Common myeloid progenitor, CD34-positive (primary cell): ENCODE data around the gene PALM3.

Source experiments
- CTCF ChIA-PET: fragments of 350-600 bp; sonication (Branson Sonifier 250); formaldehyde crosslinking; loops from one replicate; lab custom pipeline; 2021; ENCODE audit warnings: antibody characterized with exemption; lab: Charles Lee
- POLR2A ChIA-PET: fragments of 350-600 bp; sonication (Branson Sonifier 250); formaldehyde crosslinking; loops from one replicate; lab custom pipeline; 2021; ENCODE audit warnings: antibody characterized with exemption; lab: Charles Lee
- DNase-seq, 3 donors: peaks; one replicate each; pipeline versions ENCODE4 v3.0.0 to v3.0.0-alpha.2; 2013
- H3K27ac ChIP-seq, 2 experiments: 1 replicate in 1 of 2; 2 replicates in 1 of 2; pipeline ENCODE4 v1.7.0; 2013; ENCODE audit warnings: inconsistent platforms in 2 of 2, low read length in 2 of 2, mild to moderate bottlenecking in 2 of 2, low read depth in 1 of 2, moderate library complexity in 1 of 2; ENCODE audit not compliant: severe bottlenecking in 2 of 2, insufficient read depth in 1 of 2, poor library complexity in 1 of 2
- H3K27me3 ChIP-seq, 5 experiments: replicated peaks in 2 of 5; 1 replicate in 3 of 5; 2 replicates in 2 of 5; pipeline versions ENCODE4 v1.6.1 to v1.7.0; 2013; ENCODE audit warnings: low read length in 4 of 5, mild to moderate bottlenecking in 2 of 5, moderate library complexity in 2 of 5, inconsistent platforms in 1 of 5; ENCODE audit not compliant: insufficient read depth in 5 of 5, control insufficient read depth in 4 of 5
- H3K36me3 ChIP-seq, 4 experiments: 1 replicate in 2 of 4; 2 replicates in 2 of 4; pipeline versions ENCODE4 v1.6.1 to v1.7.0; 2013; ENCODE audit warnings: low read length in 3 of 4, control low read depth in 1 of 4, mild to moderate bottlenecking in 1 of 4; ENCODE audit not compliant: control insufficient read depth in 4 of 4, insufficient read depth in 4 of 4
- H3K4me1 ChIP-seq, 4 experiments: 1 replicate in 3 of 4; 2 replicates in 1 of 4; pipeline versions ENCODE4 v1.6.1 to v1.7.1; 2013; ENCODE audit warnings: low read length in 3 of 4, mild to moderate bottlenecking in 3 of 4, control low read depth in 1 of 4, inconsistent platforms in 1 of 4, moderate library complexity in 1 of 4; ENCODE audit not compliant: control insufficient read depth in 4 of 4, insufficient read depth in 4 of 4; ENCODE audit errors: control extremely low read depth in 1 of 4
- H3K4me3 ChIP-seq, 7 experiments: 1 replicate in 4 of 7; 2 replicates in 3 of 7; pipeline versions ENCODE4 v1.5.1 to v1.7.0; 2013; ENCODE audit warnings: mild to moderate bottlenecking in 7 of 7, low read length in 6 of 7, moderate library complexity in 6 of 7, inconsistent platforms in 2 of 7, low read depth in 2 of 7, control low read depth in 1 of 7; ENCODE audit not compliant: insufficient read depth in 4 of 7, control insufficient read depth in 1 of 7; ENCODE audit errors: extremely low read depth in 1 of 7
- H3K9me3 ChIP-seq, 5 experiments: 1 replicate in 4 of 5; 2 replicates in 1 of 5; pipeline versions ENCODE4 v1.6.1 to v1.7.1; 2013; ENCODE audit warnings: low read length in 4 of 5, mild to moderate bottlenecking in 2 of 5, inconsistent platforms in 1 of 5, low read depth in 1 of 5, moderate library complexity in 1 of 5; ENCODE audit not compliant: control insufficient read depth in 4 of 5, insufficient read depth in 2 of 5; ENCODE audit errors: control extremely low read depth in 1 of 5
- WGBS: methylation state at CpG from one replicate; pipeline ENCODE4 v1.1.5; 2013; ENCODE audit not compliant: insufficient coverage; 5-methylcytosine and 5-hydroxymethylcytosine counted together

Gene PALM3

GRCh38 chr19:14081797-14082674 lies 20.2 kb upstream of the PALM3 start:
- WGBS = 36% methylated on average over 16 of the region's 24 CpGs
- Histone ChIP-seq H3K27ac (peak overlapping the region in 1 of 2 experiments; percentile 91), H3K4me1 (peaks cover 2 to 24% (median 20%) of the 10 kb centered on the region in 4 experiments), H3K27me3 (no peaks in the 10 kb centered on the region), H3K36me3 (peaks cover 0 to 4% (median 2%) of the 10 kb centered on the region in 4 experiments), H3K4me3 (peak overlapping the region; percentile 76 to 91 (median 83)), H3K9me3 (no peaks in the 10 kb centered on the region)
- peak in 2 of 3 donors; percentile 40 to 42 for DNase-seq
- POLR2A ChIA-PET = interaction anchor here (0.5 to 1.5 kb wide), 6 partner anchors 8 to 235 kb away, joined by 3 to 5 read pairs (median 3); no protein-coding TSS in a partner anchor
- CTCF ChIA-PET = interaction anchor here (1.4 to 3.4 kb wide), 6 partner anchors 7 to 200 kb away, joined by 3 to 12 read pairs (median 9); partner anchors contain the start of gene MISP3

DNA sequence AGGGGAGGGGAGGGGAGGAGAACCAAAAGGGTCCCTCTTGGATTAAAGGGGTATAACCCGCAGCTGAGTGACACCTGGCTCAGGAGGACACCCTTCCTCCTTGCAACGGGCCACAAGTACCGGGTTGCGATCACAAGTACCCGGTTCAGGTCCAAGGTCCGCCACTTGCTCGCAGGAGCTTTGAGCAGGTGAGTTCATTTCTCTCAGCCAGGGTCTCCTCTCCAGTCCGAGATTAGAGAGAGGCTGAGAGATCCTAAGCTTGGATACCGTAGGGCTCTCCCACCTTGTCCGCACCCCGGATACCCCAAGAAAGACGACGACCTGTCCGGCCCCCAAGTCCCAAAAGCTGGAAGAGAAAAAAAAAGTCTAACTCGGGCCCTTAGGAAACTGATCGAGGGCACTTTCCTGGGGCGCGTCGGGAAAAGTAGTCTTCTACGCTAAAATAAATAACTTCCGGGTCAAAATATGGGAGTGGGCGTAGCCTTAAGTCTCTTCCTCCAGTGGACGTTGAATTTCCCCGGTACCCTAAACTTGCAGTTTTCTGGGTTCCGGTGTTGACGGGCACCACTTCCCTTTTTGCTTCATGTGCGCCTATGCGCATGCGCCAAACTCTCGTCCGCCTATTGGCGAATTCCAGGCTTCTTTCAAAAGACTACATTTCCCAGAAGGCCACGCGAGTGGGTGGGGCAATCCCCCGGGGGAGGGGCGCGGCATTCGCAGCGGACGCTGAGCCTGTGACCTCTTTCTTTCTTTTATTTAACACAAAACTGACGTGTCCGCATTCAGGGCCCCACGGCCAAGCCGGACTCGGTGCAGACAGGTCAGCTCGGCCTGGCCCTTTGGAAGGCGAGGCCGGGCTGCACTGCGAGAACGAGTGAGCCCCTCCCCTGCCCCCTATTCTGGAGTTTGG lies 19.3 kb upstream of the PALM3 start:
- H3K9me3 ChIP-seq = no peaks in the 10 kb centered on the region
- ChIA-PET CTCF (interaction anchor here (0.6 to 3.4 kb wide), 8 partner anchors 8 to 218 kb away, joined by 3 to 11 read pairs (median 4); partner anchors contain the start of gene MISP3), POLR2A (interaction anchor here (0.5 to 1.5 kb wide), 6 partner anchors 9 to 234 kb away, joined by 3 to 5 read pairs (median 3); no protein-coding TSS in a partner anchor)

DNA sequence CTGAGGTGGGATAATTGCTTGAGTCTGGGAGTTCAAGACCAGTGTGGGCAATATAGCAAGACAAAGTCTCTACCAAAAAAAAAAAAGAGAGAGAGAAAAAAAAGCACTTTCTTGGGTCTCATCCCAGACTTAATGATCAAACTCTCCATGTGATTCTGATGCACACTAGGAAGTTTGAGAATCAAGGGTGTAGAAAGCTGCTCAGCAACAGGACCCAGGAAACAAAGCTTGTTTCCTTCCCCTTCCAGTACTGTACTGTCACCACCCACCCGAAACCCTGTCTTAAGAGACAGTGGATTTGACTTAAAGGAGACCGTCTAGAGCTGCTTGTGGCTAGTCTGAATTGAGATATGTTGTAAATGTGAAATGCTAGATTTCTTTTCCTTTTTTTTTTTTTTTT lies 16.5 kb upstream of the PALM3 start:
- H3K27ac ChIP-seq = no peak overlapping the region
- ChIA-PET CTCF (interaction anchor here (0.7 to 1.7 kb wide), 8 partner anchors 9 to 294 kb away, joined by 3 to 4 read pairs (median 3); partner anchors contain the start of gene BRME1), POLR2A (interaction anchor here (0.7 kb wide), 1 partner anchor 922 kb away, joined by 7 read pairs; no protein-coding TSS in a partner anchor)
- no peaks in the 10 kb centered on the region for H3K27me3 ChIP-seq
- no peaks in the 10 kb centered on the region for H3K9me3 ChIP-seq
- no peak overlapping the region for H3K4me3 ChIP-seq
- no peaks in the 10 kb centered on the region for H3K36me3 ChIP-seq
- no CpG with 5 or more reads among the region's 2 CpGs for WGBS
- no peak for DNase-seq
- peaks cover 8 to 48% (median 42%) of the 10 kb centered on the region in 4 experiments for H3K4me1 ChIP-seq

More for the DNA sequence above, 19.3 kb upstream of the PALM3 start:
- WGBS = under 1% methylated on average over 46 of the region's 50 CpGs
- H3K4me3 ChIP-seq = peak overlapping the region; percentile 76 to 91 (median 83)
- peak; percentile 99 to 100 (median 99) for DNase-seq
- no peaks in the 10 kb centered on the region for H3K27me3 ChIP-seq
- H3K27ac ChIP-seq = peak overlapping the region; percentile 79 to 91
- H3K4me1 ChIP-seq = peaks cover 2 to 26% (median 21%) of the 10 kb centered on the region in 4 experiments
- peaks cover 0 to 3% (median 0%) of the 10 kb centered on the region in 4 experiments for H3K36me3 ChIP-seq

DNA sequence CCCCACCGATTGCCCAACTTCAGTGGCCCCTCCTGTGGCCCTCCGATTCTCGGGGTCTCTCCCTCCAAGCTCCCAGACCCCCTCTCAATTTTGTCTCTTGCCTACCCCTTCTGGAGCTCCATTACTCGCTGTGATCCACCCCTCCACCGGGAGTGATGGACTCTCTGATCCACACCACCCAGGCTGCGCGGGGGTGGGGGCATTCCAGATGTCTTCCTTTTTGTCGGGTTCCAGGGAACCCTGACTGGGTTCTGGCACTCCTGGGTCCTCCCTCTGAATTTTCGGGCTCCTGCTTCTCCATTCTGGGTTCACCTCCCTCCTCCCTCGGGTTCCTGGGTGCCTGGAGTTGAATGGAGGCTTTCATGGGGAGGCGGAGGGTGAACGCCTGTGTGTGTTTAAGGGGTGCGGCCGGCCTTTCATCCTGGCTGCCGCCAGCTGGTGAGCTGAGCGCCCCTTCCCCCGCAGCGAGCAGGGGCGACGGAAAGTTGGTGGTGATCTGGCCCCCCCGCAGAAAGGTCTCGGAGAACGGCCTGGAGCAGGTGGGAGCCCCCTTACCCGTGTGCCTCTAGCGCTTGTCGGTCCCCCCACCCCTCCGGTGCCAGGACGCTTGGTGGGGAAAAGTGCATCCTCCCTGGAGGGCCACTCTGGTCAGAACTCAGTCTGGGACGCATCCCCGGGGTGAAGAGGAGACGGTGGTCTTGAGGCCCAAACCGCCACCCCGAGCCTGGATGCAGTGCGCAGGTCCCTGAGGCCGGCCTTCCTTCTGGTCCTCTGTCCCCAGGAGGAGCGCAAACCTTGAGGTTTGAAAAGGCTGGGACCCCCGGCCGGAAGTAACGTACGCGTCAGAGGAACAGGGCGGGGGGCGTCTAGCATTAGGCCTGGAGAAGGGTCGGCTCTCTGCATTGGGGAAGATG lies 12.3 kb upstream of the PALM3 start:
- WGBS = 2% methylated on average over 32 of the region's 44 CpGs
- peaks cover 5 to 46% (median 38%) of the 10 kb centered on the region in 4 experiments for H3K4me1 ChIP-seq
- no peaks in the 10 kb centered on the region for H3K36me3 ChIP-seq
- peak overlapping the region; percentile 58 to 83 (median 75) for H3K4me3 ChIP-seq
- H3K27ac ChIP-seq = peak overlapping the region in 1 of 2 experiments; percentile 54
- CTCF ChIA-PET = interaction anchor here (0.9 to 7.2 kb wide), 11 partner anchors 8 to 202 kb away, joined by 3 to 102 read pairs (median 5); partner anchors contain the start of genes IL27RA, PALM3 and PRKACA
- no peaks in the 10 kb centered on the region for H3K9me3 ChIP-seq
- H3K27me3 ChIP-seq = no peaks in the 10 kb centered on the region
- no peak for DNase-seq
- POLR2A ChIA-PET = interaction anchor here (0.6 to 1.2 kb wide), 2 partner anchors 11 to 17 kb away, joined by 3 to 4 read pairs; no protein-coding TSS in a partner anchor

GRCh38 chr19:14073261-14073924 lies 11.5 kb upstream of the PALM3 start:
- POLR2A ChIA-PET = interaction anchor here (0.5 to 1.2 kb wide), 3 partner anchors 11 to 44 kb away, joined by 3 to 4 read pairs (median 4); no protein-coding TSS in a partner anchor

More at GRCh38 chr19:14073261-14073924, 11.5 kb upstream of the PALM3 start:
- H3K36me3 ChIP-seq = no peaks in the 10 kb centered on the region
- no peaks in the 10 kb centered on the region for H3K9me3 ChIP-seq
- peak overlapping the region in 1 of 2 experiments; percentile 54 for H3K27ac ChIP-seq
- no peaks in the 10 kb centered on the region for H3K27me3 ChIP-seq
- peaks cover 5 to 44% (median 38%) of the 10 kb centered on the region in 4 experiments for H3K4me1 ChIP-seq
- CTCF ChIA-PET = interaction anchor here (0.7 to 7.2 kb wide), 18 partner anchors 8 to 204 kb away, joined by 3 to 102 read pairs (median 5); partner anchors contain the start of genes IL27RA, PALM3 and PRKACA
- WGBS = under 1% methylated on average over 91 of the region's 106 CpGs
- peak; percentile 76 to 86 (median 86) for DNase-seq
- H3K4me3 ChIP-seq = peak overlapping the region; percentile 58 to 83 (median 75)
